T-cell (primary cell): ENCODE results near the gene LILRB4. TPM values are rescaled to one million over a fixed set of nuclear protein-coding genes. Genes with fewer than 3 reads are reported as not detected.
"Not testable (repeated sequence)": the region's sequence is repeated elsewhere in the genome, so short reads cannot be mapped to it uniquely, and the experiment has no call there.

Experiments
- ATAC-seq, 4 experiments: fragments of 200-7000 bp in 3 of 4; fragments of 150-1000 bp in 1 of 4; cut with Tn5 transposase; replicated peaks in 1 of 4; 1 replicate in 3 of 4; 2 replicates in 1 of 4; pipeline ENCODE4 v1.10.0; 2021; ENCODE audit warnings: moderate library complexity in 3 of 4, mild to moderate bottlenecking in 2 of 4, moderate number of reproducible peaks in 1 of 4
- CTCF ChIA-PET, 2 donors: fragments of 300-600 bp; sonication (Branson Sonifier 250); formaldehyde crosslinking; loops; one replicate each; lab custom pipeline; 2022; ENCODE audit warnings: antibody characterized with exemption in 2 of 2; lab: Charles Lee
- POLR2A ChIA-PET, 2 donors: fragments of 300-600 bp; sonication (Branson Sonifier 250); formaldehyde crosslinking; loops; one replicate each; lab custom pipeline; 2022; ENCODE audit warnings: antibody characterized with exemption in 2 of 2; lab: Charles Lee
- DNase-seq, 35 experiments: peaks; one replicate each; pipeline versions ENCODE4 v3.0.0 to v3.0.0-alpha.2; 2013 to 2023
- H3K27ac ChIP-seq: one replicate; pipeline ENCODE4 v1.5.1; 2013; ENCODE audit warnings: low read length
- H3K27me3 ChIP-seq, 2 experiments: replicated peaks in 1 of 2; 1 replicate in 1 of 2; 2 replicates in 1 of 2; pipeline versions ENCODE4 v1.6.1 to v1.7.0; 2013; ENCODE audit warnings: low read length in 1 of 2, mixed read lengths in 1 of 2; ENCODE audit not compliant: control insufficient read depth in 2 of 2, insufficient read depth in 2 of 2; ENCODE audit errors: extremely low read depth in 1 of 2
- H3K36me3 ChIP-seq, 2 donors: 1 replicate in 1 of 2; 2 replicates in 1 of 2; pipeline versions ENCODE4 v1.6.1 to v1.7.0; 2013; ENCODE audit warnings: low read length in 1 of 2; ENCODE audit not compliant: control insufficient read depth in 2 of 2, insufficient read depth in 1 of 2; ENCODE audit errors: extremely low read depth in 1 of 2
- H3K4me1 ChIP-seq, 2 experiments: 1 replicate in 1 of 2; 2 replicates in 1 of 2; pipeline versions ENCODE4 v1.6.1 to v1.7.0; 2013; ENCODE audit warnings: low read length in 2 of 2, mixed read lengths in 1 of 2; ENCODE audit not compliant: insufficient read depth in 2 of 2, control insufficient read depth in 1 of 2; ENCODE audit errors: extremely low read depth in 1 of 2
- H3K4me3 ChIP-seq, 2 donors: 1 replicate in 1 of 2; 2 replicates in 1 of 2; pipeline versions ENCODE4 v1.5.1 to v1.7.0; 2013; ENCODE audit warnings: mild to moderate bottlenecking in 2 of 2, low read length in 1 of 2, moderate library complexity in 1 of 2; ENCODE audit not compliant: control insufficient read depth in 1 of 2; ENCODE audit errors: extremely low read depth in 1 of 2
- H3K9me3 ChIP-seq: 2 replicates; pipeline ENCODE4 v1.7.0; 2013
- H3K27ac Mint-ChIP-seq, 2 donors: one replicate each; pipeline ENCODE4 v1.8.0; 2020 to 2021; ENCODE audit warnings: mild to moderate bottlenecking in 2 of 2, mixed read lengths in 2 of 2
- H3K27me3 Mint-ChIP-seq, 2 donors: one replicate each; pipeline ENCODE4 v1.8.0; 2021 to 2022; ENCODE audit warnings: mixed read lengths in 2 of 2
- H3K36me3 Mint-ChIP-seq: one replicate; pipeline ENCODE4 v1.8.0; 2021; ENCODE audit warnings: mixed read lengths
- H3K4me1 Mint-ChIP-seq, 3 donors: one replicate each; pipeline ENCODE4 v1.8.0; 2020 to 2022; ENCODE audit warnings: mixed read lengths in 3 of 3, mild to moderate bottlenecking in 1 of 3
- H3K4me3 Mint-ChIP-seq, 3 donors: one replicate each; pipeline ENCODE4 v1.8.0; 2020 to 2022; ENCODE audit warnings: mild to moderate bottlenecking in 3 of 3, mixed read lengths in 3 of 3, moderate library complexity in 3 of 3
- H3K9me3 Mint-ChIP-seq, 3 donors: one replicate each; pipeline ENCODE4 v1.8.0; 2020 to 2022; ENCODE audit warnings: mixed read lengths in 3 of 3
- WGBS: methylation state at CpG from one replicate; pipeline ENCODE4 v1.1.5; 2013; ENCODE audit warnings: missing lambda C conversion rate; ENCODE audit not compliant: insufficient coverage; 5-methylcytosine and 5-hydroxymethylcytosine counted together
- total RNA-seq, 35 experiments: library from RNA in 6 of 35; stranded (reverse) in 6 of 35; fragments of 120-200 nt in 1 of 35; gene quantifications; one replicate each; pipeline versions ENCODE4 v1.2.1 to v1.2.4 and lab custom pipeline; 2013 to 2026

Gene LILRB4
- total RNA-seq, 5 donors from 2014 or later (not counting 1 experiment from before 2014, with no cell fraction given) = 0.20 to 0.59 TPM; not detected in 3

DNA sequence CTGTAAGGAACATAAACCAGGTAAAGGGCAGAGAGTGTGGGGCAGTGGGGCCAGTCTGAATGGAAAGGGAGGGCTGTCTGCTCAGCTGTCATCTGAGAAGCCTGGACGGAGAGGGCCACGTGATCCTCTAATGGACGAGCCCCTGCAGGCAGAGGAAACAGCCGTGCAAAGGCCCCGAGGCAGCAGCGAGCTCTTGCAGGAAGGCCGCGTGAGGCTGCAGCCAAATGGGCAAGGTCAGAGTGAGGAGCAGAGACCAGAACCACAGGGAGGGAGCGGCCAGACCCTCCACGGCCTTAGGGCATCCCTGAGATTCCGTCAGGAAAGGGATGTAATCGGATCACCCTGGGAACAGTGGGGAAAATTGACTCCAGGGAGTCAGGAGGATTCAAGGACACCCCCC is 4.4 kb downstream of the LILRB4 start:
- DNase-seq = no peak
- H3K36me3 Mint-ChIP-seq = peaks cover 3% of the 10 kb centered on the region
- ChIA-PET POLR2A (no interaction called here), CTCF (no interaction called here)
- no peak overlapping the region for H3K4me3 Mint-ChIP-seq
- peaks cover 13 to 18% of the 10 kb centered on the region in 2 donors for H3K27me3 Mint-ChIP-seq
- Histone ChIP-seq H3K36me3 (no peaks in the 10 kb centered on the region), H3K9me3 (no peaks in the 10 kb centered on the region), H3K4me1 (no peaks in the 10 kb centered on the region), H3K27me3 (peaks cover 0 to 48% of the 10 kb centered on the region in 2 experiments), H3K4me3 (no peak overlapping the region), H3K27ac (no peak overlapping the region)
- peaks cover 0 to 19% (median 9%) of the 10 kb centered on the region in 3 donors for H3K9me3 Mint-ChIP-seq
- H3K4me1 Mint-ChIP-seq = peaks cover 0 to 1% (median 0%) of the 10 kb centered on the region in 3 donors
- H3K27ac Mint-ChIP-seq = no peak overlapping the region
- ATAC-seq = no peak
- 93% methylated on average over 3 of the region's 12 CpGs for WGBS

DNA sequence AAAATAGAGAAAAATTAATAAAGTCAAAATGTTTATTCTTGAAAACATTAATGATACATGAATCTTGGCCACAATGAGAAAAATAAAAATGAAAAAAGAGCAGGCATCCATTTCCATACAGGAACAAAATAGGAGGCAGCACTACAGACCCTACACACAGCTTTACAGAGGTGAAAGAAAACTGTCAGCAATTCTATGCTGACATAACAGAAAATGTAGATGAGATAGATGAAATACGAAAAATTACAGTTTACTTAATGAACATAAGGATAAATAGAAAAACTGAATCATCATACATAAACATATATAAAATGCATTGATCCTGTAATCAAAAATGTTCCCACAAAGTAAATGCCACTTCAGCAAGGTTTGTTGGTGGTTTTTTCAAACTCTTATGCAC is 5.6 kb downstream of the LILRB4 start:
- ChIA-PET CTCF (no interaction called here), POLR2A (no interaction called here)
- no peak overlapping the region for H3K4me3 ChIP-seq
- H3K9me3 ChIP-seq = no peaks in the 10 kb centered on the region
- no peak for ATAC-seq
- Mint-ChIP-seq H3K4me1 (no peaks in the 10 kb centered on the region), H3K9me3 (peaks cover 0 to 19% (median 9%) of the 10 kb centered on the region in 3 donors), H3K4me3 (no peak overlapping the region), H3K27ac (no peak overlapping the region), H3K27me3 (peaks cover 11 to 18% of the 10 kb centered on the region in 2 donors), H3K36me3 (peaks cover 3% of the 10 kb centered on the region)
- no peak overlapping the region for H3K27ac ChIP-seq
- WGBS = no CpG with 5 or more reads among the region's 1 CpG
- no peaks in the 10 kb centered on the region for H3K36me3 ChIP-seq
- no peaks in the 10 kb centered on the region for H3K4me1 ChIP-seq
- no peak for DNase-seq
- H3K27me3 ChIP-seq = peaks cover 0 to 43% of the 10 kb centered on the region in 2 experiments

DNA sequence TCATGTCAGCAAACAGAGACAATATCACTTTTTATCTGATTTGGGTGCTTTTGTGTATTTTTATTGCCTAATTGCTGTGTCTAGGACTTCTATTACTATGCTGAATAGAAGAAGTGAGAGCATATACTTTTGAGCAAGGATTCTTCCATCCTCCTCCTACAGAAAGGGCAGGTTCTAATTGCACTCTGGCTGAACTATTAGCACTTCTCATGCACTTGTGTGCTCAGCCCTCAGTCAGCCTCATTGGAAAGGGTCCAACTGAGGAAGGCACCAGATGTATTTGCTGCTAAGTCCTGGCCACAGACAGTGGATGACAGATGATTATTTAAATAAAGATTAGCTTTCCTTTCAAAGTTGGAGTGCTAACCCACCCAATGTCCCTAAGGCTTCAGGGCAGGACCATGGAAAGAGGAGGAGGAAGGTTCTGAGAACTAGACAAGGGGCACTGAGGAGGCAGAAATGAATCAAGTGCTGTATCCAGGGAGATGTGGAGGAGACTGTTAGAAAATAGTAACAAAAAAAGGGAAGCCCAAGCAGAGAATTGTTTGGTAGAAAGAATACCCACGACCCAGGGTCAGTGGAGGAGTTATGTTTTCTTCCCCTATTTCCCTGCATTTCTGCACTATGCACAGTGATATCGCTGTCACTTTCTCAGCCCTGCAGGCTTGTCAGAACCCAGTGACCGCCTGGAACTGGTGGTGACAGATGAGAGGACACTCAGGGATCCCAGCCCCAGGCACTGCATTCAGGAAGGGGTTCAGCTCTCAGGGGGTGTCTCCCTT is 8.0 kb downstream of the LILRB4 start:
- Mint-ChIP-seq H3K27ac (no peak overlapping the region), H3K36me3 (peaks cover 3% of the 10 kb centered on the region), H3K4me3 (no peak overlapping the region), H3K9me3 (peaks cover 0 to 19% (median 9%) of the 10 kb centered on the region in 3 donors), H3K27me3 (peaks cover 11 to 13% of the 10 kb centered on the region in 2 donors), H3K4me1 (no peaks in the 10 kb centered on the region)
- Histone ChIP-seq H3K36me3 (no peaks in the 10 kb centered on the region), H3K4me1 (no peaks in the 10 kb centered on the region), H3K27ac (no peak overlapping the region), H3K9me3 (no peaks in the 10 kb centered on the region), H3K27me3 (peaks cover 0 to 19% of the 10 kb centered on the region in 2 experiments), H3K4me3 (no peak overlapping the region)
- DNase-seq (no peak), ATAC-seq (no peak)
- ChIA-PET CTCF (no interaction called here), POLR2A (no interaction called here)
- no CpG with 5 or more reads among the region's 3 CpGs for WGBS

DNA sequence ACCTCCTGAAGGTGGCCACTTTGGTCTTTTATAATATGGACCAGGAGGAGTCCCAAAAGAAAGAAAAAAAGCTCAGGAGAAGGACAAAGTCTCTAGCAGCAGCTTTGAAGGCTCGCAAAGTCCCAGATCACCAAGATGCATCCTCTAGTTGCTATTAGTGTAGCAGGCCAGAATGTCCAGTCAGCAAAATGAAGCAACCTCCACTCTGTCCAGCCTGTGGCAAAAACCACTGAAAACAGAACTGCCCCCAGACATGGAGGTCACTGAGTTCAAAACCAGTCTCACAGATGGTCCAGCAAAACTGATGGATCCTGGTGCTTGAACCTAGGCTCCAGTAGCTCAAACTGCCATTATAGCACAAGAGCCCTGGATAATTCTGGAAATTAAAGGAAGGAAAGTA is 10.4 kb downstream of the LILRB4 start:
- Mint-ChIP-seq H3K27ac (no peak overlapping the region), H3K4me1 (no peaks in the 10 kb centered on the region), H3K9me3 (peaks cover 0 to 15% (median 7%) of the 10 kb centered on the region in 3 donors), H3K36me3 (peaks cover 2% of the 10 kb centered on the region), H3K4me3 (no peak overlapping the region), H3K27me3 (peaks cover 11 to 16% of the 10 kb centered on the region in 2 donors)
- no peaks in the 10 kb centered on the region for H3K4me1 ChIP-seq
- ATAC-seq = no peak
- peaks cover 0 to 23% of the 10 kb centered on the region in 2 experiments for H3K27me3 ChIP-seq
- no peaks in the 10 kb centered on the region for H3K9me3 ChIP-seq
- ChIA-PET POLR2A (no interaction called here), CTCF (no interaction called here)
- WGBS = no CpG with 5 or more reads among the region's 1 CpG
- H3K36me3 ChIP-seq = no peaks in the 10 kb centered on the region
- no peak overlapping the region for H3K27ac ChIP-seq
- no peak overlapping the region for H3K4me3 ChIP-seq
- no peak for DNase-seq

DNA sequence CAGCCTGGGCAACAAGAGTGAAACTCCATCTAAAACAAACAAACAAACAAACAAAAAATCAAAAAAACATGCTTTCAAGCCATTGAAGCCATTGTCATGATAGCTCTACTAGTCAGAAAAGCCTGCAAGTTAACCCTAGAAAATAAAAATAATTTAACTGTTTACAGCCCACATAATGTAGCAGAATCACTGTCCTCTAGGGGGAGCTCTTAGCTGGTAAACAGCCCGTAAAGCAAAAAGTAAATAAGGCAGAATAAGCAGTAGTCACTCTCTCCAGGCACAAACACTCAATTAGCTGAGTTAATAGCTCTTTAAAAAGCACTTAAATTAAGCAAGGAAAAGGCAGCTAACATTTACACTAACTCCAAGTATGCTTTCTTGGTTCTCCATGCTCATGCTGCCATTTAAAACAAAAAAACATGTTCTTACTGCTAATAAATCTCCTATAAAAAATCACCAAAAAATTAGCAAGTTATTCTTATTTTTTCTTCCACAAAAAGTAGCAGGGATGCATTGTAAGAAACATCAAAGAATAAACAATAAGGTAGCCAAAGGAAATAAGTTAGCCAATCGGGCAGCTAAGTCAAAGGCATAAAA is 11.3 kb downstream of the LILRB4 start:
- no peaks in the 10 kb centered on the region for H3K4me1 ChIP-seq
- H3K9me3 ChIP-seq = no peaks in the 10 kb centered on the region
- peaks cover 0 to 23% of the 10 kb centered on the region in 2 experiments for H3K27me3 ChIP-seq
- Mint-ChIP-seq H3K4me1 (no peaks in the 10 kb centered on the region), H3K9me3 (peaks cover 0 to 6% (median 0%) of the 10 kb centered on the region in 3 donors), H3K27ac (no peak overlapping the region), H3K36me3 (no peaks in the 10 kb centered on the region), H3K4me3 (no peak overlapping the region), H3K27me3 (peaks cover 14 to 17% of the 10 kb centered on the region in 2 donors)
- peak in 1 of 35 experiments; percentile 44 for DNase-seq
- no peaks in the 10 kb centered on the region for H3K36me3 ChIP-seq
- ATAC-seq = no peak
- H3K4me3 ChIP-seq = no peak overlapping the region
- ChIA-PET POLR2A (no interaction called here), CTCF (interaction anchor here (0.7 to 1.6 kb wide), 5 partner anchors 9 to 196 kb away, joined by 3 to 6 read pairs (median 3); no protein-coding TSS in a partner anchor)
- H3K27ac ChIP-seq = no peak overlapping the region
- WGBS = no CpG with 5 or more reads among the region's 2 CpGs

DNA sequence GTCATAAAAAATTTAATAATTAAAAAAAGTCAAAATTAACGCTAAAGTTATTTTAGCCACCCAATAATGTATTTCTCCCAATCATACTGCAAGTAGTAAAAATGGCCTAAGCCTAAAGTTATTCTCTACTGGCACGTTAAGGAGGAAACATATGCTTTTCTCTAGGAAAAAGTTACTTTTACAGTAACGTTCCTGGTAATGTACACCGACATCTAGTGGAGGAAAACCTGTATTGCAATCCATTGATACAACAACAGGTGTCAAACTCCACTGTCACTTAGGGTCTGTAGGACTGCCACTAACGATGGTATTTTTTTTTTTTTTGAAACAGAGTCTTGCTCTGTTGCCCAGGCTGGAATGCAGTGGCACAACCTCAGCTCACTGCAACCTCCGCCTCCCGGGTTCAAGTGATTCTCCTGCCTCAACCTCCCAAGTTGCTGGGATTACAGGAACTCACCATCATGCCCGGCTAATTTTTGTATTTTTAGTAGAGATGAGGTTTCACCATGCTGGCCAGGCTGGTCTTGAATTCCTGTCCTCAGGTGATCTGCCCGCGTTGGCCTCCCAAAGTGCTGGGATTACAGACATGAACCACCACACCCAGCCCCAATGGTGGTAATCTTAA is 13.5 kb downstream of the LILRB4 start:
- peaks cover 8 to 18% of the 10 kb centered on the region in 2 donors for H3K27me3 Mint-ChIP-seq
- POLR2A ChIA-PET, H3K9me3 ChIP-seq, H3K4me1 ChIP-seq, ATAC-seq, H3K36me3 Mint-ChIP-seq, H3K36me3 ChIP-seq, H3K9me3 Mint-ChIP-seq, H3K4me3 ChIP-seq, H3K4me3 Mint-ChIP-seq, H3K27ac ChIP-seq, H3K4me1 Mint-ChIP-seq, H3K27ac Mint-ChIP-seq: not testable (repeated sequence)
- WGBS = 11% methylated on average over 4 of the region's 10 CpGs
- H3K27me3 ChIP-seq = peaks cover 0 to 19% of the 10 kb centered on the region in 2 experiments
- CTCF ChIA-PET = interaction anchor here in 1 of 2 donors (0.6 kb wide), 1 partner anchor 238 kb away, joined by 3 read pairs; no protein-coding TSS in a partner anchor
- DNase-seq = peak in 1 of 35 experiments; percentile 68
